Measurements from ENCODE around the gene CAPN12. TPM values are rescaled to one million over a fixed set of nuclear protein-coding genes. Genes with fewer than 3 reads are reported as not detected.

The CAPN12 gene
- total RNA-seq, 1 donor from 2014 or later, result 0.22 TPM

GRCh38 chr19:38708413-38709024, 35.8 kb downstream of the CAPN12 start:
- no peaks in the 10 kb centered on the region for H3K27me3 ChIP-seq (ENCODE audit: low read depth)
- TF ChIP-seq CTCF (IDR thresholded peaks at IDR 0.05; ENCODE audit: borderline replicate concordance), result no peak
- peak overlapping the region; percentile 91 for H3K27ac ChIP-seq (replicated peaks)
- H3K4me1 ChIP-seq, result peaks cover 100% of the 10 kb centered on the region
- H3K4me3 ChIP-seq, result no peak overlapping the region
- H3K36me3 ChIP-seq, result peaks cover 89% of the 10 kb centered on the region
- no peaks in the 10 kb centered on the region for H3K9me3 ChIP-seq (replicated peaks)
- intact Hi-C loops (cut with micrococcal nuclease), result loop anchor here (10.0 kb wide), 1 partner anchor 54 kb away; no protein-coding TSS in a partner anchor
- DNase-seq, result peak; percentile 30

- intact Hi-C loops (cut with micrococcal nuclease), result loop anchor here (10.0 kb wide), 1 partner anchor 53 kb away; no protein-coding TSS in a partner anchor
- Histone ChIP-seq H3K27ac (replicated peaks) (peak overlapping the region; percentile 91), H3K4me1 (peaks cover 97% of the 10 kb centered on the region), H3K4me3 (no peak overlapping the region), H3K27me3 (ENCODE audit: low read depth) (no peaks in the 10 kb centered on the region), H3K9me3 (replicated peaks) (no peaks in the 10 kb centered on the region), H3K36me3 (peaks cover 96% of the 10 kb centered on the region)
- TF ChIP-seq CTCF (IDR thresholded peaks at IDR 0.05; ENCODE audit: borderline replicate concordance), result no peak
- peak; percentile 76 for DNase-seq
Observed at GRCh38 chr19:38707512-38708114, 36.7 kb downstream of the CAPN12 start.

GRCh38 chr19:38706792-38707511, 37.3 kb downstream of the CAPN12 start:
- Histone ChIP-seq H3K27me3 (ENCODE audit: low read depth) (no peaks in the 10 kb centered on the region), H3K4me1 (peaks cover 97% of the 10 kb centered on the region), H3K4me3 (peak overlapping the region; percentile 6), H3K9me3 (replicated peaks) (no peaks in the 10 kb centered on the region), H3K36me3 (peaks cover 96% of the 10 kb centered on the region), H3K27ac (replicated peaks) (peak overlapping the region; percentile 91)
- TF ChIP-seq CTCF (IDR thresholded peaks at IDR 0.05; ENCODE audit: borderline replicate concordance), result no peak
- DNase-seq, result no peak
- intact Hi-C loops (cut with micrococcal nuclease), result loop anchor here (10.0 kb wide), 1 partner anchor 52 kb away; no protein-coding TSS in a partner anchor

GRCh38 chr19:38705197-38706019, 38.9 kb downstream of the CAPN12 start:
- peak overlapping the region; percentile 6 for H3K4me3 ChIP-seq
- no peaks in the 10 kb centered on the region for H3K9me3 ChIP-seq (replicated peaks)
- peaks cover 97% of the 10 kb centered on the region for H3K4me1 ChIP-seq
- TF ChIP-seq CTCF (IDR thresholded peaks at IDR 0.05; ENCODE audit: borderline replicate concordance), result no peak
- H3K36me3 ChIP-seq, result peaks cover 96% of the 10 kb centered on the region
- DNase-seq, result peak; percentile 71
- no peaks in the 10 kb centered on the region for H3K27me3 ChIP-seq (ENCODE audit: low read depth)
- intact Hi-C loops (cut with micrococcal nuclease), result loop anchor here (10.0 kb wide), 1 partner anchor 51 kb away; no protein-coding TSS in a partner anchor
- peak overlapping the region; percentile 91 for H3K27ac ChIP-seq (replicated peaks)

Data from left ventricle myocardium inferior (tissue), 1 donor.